GM08714 (cell line): ENCODE data around the gene IP6K2.
"Not testable (repeated sequence)": the region's sequence is repeated elsewhere in the genome, so short reads cannot be mapped to it uniquely, and the experiment has no call there.

Experiments used
- H3K4me3 ChIP-seq: fragments of 200-500 bp; sonication (Bioruptor generic); 2 replicates; pipeline ENCODE4 v1.5.1; 2014; ENCODE audit warnings: mild to moderate bottlenecking, low read length, inconsistent platforms
- ZNF274 ChIP-seq: IDR thresholded peaks from 2 replicates; pipeline ENCODE4 v1.6.1; 2012; ENCODE audit warnings: mild to moderate bottlenecking, low read depth, low read length

The IP6K2 gene

GRCh38 chr3:48716982-48717746 is at the start of gene IP6K2:
TSS of gene IP6K2 (minus strand) at chr3:48717221. CDS start at chr3:48695291, 21,930 bp downstream.
- TF ChIP-seq ZNF274: no peak
- H3K4me3 ChIP-seq: peak within 1 kb of the TSS; percentile 80

- no peak overlapping the region for H3K4me3 ChIP-seq
- no peak for TF ChIP-seq ZNF274
Measured at GRCh38 chr3:48765376-48765775, 48.4 kb upstream of the IP6K2 start.

DNA sequence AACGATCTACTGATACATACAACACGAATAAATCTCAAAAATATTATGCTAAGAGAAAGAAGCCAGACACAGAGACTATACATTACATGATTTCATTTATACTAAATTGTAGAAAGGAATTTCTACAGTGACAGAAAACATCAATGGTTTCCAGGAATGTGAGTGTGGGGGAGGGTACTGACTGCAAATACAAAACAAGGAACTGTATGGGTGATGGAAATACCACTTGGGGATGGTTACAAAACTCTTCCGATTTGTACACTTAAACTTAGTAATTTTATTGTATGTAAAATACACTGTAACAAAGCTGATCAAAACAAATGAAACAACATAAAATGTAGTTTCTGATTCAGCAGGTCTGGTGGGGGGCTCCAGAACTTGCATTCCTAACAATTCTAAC is 45.8 kb upstream of the IP6K2 start:
- no peak overlapping the region for H3K4me3 ChIP-seq
- TF ChIP-seq ZNF274: no peak

- H3K4me3 ChIP-seq: not testable (repeated sequence)
Measured at GRCh38 chr3:48759991-48760540, 43.0 kb upstream of the IP6K2 start.

DNA sequence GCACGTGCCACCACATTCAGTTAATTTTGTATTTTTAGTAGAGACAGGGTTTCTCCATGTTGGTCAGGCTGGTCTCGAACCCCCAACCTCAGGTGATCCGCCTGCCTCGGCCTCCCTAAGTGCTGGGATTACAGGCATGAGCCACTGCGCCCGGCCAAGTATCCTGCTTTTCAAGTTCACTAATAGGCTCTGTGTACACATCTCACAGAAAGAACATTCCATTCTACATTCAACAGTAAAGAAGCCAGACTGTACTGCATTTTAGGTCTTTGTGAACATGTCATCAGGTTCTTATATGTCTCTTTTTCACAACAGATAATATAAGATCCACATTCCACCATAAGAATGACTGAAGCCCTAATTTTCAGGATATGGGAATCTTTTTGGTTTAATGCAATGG is 42.5 kb upstream of the IP6K2 start:
- not testable (repeated sequence) for H3K4me3 ChIP-seq

GRCh38 chr3:48759071-48759470 is 42.0 kb upstream of the IP6K2 start:
- H3K4me3 ChIP-seq: no peak overlapping the region
- TF ChIP-seq ZNF274: no peak

DNA sequence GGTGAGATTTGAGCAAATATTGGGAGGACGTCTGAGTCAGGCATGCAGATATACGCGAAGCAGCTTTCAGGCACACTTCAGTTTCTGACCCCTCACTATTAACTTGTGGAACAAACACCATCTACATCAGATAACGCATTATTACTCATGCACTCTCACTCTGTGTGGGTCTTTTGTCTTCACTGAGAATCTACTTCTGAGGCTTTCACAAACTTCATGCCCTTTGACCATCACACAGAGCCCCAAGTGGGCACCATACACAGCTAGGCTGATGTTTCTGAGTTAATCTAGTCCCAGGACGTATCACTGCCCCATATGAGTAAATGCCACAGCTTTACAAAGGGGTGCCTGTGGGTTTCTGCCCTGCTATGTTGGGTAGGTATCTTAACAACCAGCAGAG is 39.6 kb upstream of the IP6K2 start:
- no peak for TF ChIP-seq ZNF274
- H3K4me3 ChIP-seq: no peak overlapping the region

DNA sequence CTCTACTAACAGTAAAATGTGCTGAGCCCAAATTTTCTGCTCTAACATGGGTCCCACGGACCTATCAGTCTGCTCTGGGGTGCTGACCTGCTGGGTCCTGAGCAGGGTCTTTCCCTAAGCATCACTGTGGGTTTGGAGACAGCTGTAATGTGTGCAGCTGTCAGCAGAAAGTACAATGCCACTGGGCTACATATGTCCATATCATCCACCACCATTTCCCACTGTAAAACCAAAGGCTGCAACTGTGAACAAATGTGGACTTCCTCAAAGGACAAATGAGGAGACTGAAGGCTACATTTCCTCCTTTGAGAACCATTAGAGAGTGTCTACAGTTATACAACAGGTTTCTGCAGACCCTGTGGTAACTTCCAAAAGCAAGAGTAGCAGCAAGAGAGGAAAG is 33.8 kb upstream of the IP6K2 start:
- TF ChIP-seq ZNF274: no peak
- no peak overlapping the region for H3K4me3 ChIP-seq

DNA sequence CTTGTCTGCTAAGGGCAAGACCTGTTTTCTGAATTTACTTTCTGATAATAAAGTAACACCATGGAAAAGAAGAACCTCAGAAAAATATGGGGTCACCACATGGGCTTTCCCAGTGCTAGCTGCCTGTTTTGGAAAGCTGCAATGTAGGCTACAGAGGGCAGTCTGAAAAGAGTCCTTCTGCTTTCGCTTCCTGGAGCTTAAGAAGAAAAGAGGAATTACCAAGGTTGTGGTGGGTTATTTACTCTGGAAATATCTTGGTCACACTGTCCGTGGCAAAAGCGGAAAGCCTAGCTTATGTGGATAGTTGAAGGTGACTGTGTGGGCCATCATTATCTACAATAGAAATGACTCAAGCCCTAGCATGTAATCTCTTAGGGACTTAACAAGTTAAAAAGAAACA is 31.7 kb upstream of the IP6K2 start:
- no peak overlapping the region for H3K4me3 ChIP-seq
- no peak for TF ChIP-seq ZNF274

DNA sequence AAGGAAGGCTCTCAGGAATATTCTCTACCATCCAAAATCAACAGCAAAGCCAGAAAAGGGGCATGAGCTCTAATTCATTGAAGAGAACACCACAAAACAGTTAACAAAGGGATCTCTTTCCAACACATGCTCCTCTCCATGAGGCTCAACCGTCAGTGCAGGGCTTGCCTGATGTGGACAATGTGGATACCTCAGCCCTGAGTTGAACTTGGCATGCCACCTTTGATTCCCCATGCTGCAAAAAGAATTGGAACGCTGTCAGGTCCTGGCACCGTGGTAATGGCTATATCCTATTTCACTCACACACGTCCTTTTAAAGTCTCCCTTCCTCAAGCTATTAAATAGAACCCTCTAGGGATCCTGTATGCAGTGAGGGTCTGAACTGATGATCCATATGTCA is 30.7 kb upstream of the IP6K2 start:
- TF ChIP-seq ZNF274: no peak
- no peak overlapping the region for H3K4me3 ChIP-seq

DNA sequence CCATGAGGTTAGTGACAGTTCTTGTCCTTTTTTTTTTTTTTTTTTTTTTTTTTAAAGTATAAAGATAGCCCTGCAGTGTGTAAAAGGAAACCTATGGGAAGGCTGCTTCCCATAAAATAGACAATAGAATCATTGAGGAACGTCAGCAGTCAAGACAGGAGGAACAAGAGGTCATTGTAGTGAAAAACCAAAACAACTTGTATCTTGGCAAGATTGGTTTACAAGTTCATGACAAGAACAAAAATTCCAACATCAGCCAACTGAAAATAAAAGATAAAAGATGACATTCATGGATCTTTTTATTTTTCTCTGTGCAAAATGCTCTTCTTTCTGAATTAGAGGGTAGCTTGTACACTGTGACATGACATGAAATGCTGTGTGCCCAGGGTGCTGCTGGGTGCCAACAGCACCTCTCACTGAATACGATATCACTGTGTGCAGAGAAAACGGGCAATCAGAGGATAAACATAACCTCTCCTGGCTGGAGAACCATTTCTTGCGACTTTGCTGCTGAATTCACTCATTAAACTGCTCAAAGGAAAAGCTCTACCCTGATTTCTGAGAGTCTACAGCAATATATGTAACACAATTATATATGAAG is 30.1 kb upstream of the IP6K2 start:
- H3K4me3 ChIP-seq: no peak overlapping the region
- TF ChIP-seq ZNF274: no peak

DNA sequence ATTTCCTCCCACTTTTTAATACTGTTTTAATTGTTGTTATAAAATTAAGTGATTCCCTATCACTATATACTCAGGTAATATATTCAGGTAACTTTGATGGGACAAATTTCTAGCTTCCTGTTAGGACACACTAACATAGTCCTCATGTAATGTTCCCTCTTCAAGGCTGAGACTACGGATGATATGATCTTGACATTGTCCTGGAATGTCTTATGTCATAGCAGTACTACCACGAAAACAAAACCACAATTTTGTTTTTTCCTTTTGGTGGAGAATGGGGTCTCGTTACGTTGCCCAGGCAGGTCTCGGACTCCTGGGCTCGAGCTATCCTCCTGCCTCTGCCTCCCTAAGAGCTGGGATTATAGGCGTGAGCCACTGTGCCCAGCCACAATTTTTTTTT is 26.8 kb upstream of the IP6K2 start:
- no peak for TF ChIP-seq ZNF274
- no peak overlapping the region for H3K4me3 ChIP-seq

DNA sequence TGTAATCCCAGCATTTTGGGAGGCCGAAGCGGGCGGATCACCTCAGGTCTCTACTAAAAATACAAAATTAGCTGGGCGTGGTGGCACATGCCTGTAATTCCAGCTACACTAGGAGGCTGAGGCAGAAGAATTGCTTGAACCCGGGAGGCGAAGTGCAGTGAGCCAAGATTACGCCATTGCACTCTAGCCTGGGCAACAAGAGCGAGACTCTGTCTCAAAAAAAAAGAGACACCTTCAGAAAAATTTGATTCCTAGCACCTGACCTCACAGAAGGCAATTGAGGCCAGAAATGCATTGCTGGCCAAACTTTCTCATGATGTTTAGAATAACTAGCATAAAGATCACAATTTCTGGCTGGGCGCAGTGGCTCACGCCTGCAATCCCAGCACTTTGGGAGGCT is 24.2 kb upstream of the IP6K2 start:
- H3K4me3 ChIP-seq: not testable (repeated sequence)

DNA sequence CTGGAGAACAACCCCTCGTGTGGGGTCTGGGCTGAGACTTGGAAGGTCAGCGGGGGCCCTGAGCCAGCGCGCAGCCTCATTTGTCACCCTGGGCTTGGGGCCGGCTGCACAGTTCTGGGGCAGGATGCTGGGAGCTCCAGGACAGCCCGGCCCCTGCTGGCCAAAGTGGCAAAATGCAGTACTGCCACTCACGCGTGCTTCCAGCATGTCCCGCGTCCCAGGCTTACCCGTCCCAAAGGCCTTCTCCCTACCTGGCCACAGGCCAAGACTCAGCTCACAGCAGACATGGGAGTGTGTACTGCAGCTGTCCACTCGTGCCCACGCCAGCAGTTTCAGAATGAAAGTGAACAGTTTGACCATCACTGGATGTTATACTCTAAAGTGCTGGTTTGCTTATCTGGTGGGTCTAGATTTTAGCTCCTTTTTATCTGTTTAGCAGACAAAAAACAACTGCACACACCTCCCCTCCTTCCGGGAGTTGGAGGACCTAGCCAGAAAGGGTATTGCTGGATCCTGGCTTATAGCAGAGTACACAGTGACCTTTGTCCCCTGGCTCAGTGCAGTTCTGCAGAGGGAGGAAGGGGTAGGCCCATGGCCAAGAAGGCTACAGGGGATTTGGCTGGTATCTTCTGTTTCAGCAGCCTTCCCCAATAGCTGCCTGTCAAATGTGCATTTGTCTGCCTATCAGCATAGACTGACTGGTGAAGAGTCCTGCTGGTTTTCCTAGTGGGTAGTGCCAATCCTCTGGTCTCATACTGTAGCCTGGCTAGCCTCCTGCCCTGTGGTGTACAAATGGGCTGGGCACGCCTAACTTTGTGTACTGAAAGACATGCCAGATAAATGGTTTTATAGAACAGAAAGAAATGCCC is 23.2 kb upstream of the IP6K2 start:
- no peak overlapping the region for H3K4me3 ChIP-seq
- TF ChIP-seq ZNF274: no peak

GRCh38 chr3:48739617-48739954 is 22.6 kb upstream of the IP6K2 start:
- no peak for TF ChIP-seq ZNF274
- no peak overlapping the region for H3K4me3 ChIP-seq
